GM12892 (cell line): ENCODE data around the gene PPFIBP2.

Source experiments
- POLR2A ChIP-seq: IDR thresholded peaks from 2 replicates; pipeline ENCODE4 v1.6.1; 2011; ENCODE audit warnings: low read depth, low read length, control low read depth
- POLR2AphosphoS5 ChIP-seq: IDR thresholded peaks from 2 replicates; pipeline ENCODE4 v1.6.1; 2011; ENCODE audit warnings: low read depth, low read length, control low read depth

GRCh38 chr11:7524462-7525235 is 10.8 kb downstream of the PPFIBP2 start:
- TF ChIP-seq POLR2A (no peak), POLR2AphosphoS5 (no peak)
